COR-L47 (cell line): ENCODE measurements around the gene SERF1B.
"Not testable (repeated sequence)": the region's sequence is repeated elsewhere in the genome, so short reads cannot be mapped to it uniquely, and the experiment has no call there.

Experiments
- DNase-seq: peaks from one replicate; lab custom pipeline; 2025; lab: John Stamatoyannopoulos, UW

The SERF1B gene

DNA sequence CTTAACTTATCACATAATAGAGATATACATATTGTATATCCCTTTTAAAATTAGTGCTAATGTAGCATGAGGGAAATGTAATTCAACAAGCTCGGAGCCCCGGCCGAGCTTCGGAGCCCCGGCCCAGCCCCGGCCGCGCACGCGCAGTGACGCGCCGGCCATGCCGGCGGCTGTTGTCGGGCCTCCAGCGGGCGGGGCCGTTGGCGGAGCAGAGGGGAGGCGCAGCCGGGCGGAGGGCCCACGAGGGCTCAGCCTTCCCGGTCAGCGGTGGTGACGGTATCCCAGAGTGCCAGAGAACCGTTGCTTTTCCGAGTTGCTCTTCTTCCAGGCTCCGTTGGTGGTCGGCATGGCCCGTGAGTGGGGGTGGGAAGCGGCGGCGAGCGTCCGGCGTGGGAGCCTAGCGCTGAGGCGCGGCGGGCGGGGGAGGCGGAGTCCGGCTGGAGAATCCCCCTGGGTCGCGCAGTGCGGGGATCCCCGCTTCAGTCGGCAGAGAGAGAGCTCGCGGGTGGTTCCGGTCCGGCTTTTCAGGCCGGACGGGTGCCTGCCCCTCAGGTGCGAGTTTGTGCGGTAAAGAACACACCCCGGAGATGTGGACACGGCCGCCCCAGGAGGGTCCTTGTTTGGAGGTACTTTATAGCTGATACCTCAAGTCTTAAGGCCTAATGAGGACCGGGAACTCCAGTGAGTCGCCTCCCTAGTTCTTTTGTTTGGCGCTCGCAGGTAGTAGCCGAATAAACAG lies at the start of gene SERF1B:
TSS of gene SERF1B (plus strand) at position 146 of the 739 bp plus-strand sequence. CDS start at position 347, 201 bp downstream.
- DNase-seq = not testable (repeated sequence)

DNA sequence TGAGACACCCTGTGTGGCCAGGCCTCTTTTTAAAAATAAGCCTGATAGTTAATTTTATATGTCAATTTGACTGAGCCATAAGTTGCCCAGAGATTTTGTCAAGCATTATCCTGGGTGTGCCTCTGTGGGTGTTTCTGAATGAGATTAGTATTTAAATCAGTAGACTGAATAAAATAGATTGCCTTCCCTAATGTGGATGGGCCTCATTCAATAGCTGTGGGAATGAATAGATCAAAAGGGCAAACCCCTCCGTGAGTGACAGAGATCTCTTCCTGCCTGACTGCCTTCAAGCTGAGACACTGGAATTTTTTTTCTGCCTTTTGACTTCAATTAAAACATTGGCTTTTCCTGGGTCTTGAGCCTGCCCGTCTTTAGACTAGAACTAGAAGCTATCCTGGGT lies 33.3 kb upstream of the SERF1B start:
- DNase-seq = not testable (repeated sequence)

DNA sequence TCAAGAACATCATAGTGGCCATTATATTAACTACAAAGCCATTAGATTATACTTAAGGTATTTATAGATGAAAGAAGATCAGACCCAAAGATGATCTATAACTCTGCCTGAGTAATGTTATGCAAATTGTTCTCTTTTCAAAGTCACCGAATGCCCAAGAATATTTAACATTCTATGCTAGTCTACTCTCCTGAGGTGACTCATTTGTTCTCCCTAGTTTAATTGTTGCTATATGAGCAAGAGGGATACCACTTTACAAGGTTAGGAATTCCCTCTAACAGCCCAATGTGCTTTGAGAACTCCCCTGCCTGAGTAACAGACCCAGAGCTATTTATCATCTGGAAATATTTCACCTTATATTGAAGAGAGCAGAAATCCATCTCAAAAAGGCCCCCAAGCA lies 29.5 kb upstream of the SERF1B start:
- DNase-seq = not testable (repeated sequence)

DNA sequence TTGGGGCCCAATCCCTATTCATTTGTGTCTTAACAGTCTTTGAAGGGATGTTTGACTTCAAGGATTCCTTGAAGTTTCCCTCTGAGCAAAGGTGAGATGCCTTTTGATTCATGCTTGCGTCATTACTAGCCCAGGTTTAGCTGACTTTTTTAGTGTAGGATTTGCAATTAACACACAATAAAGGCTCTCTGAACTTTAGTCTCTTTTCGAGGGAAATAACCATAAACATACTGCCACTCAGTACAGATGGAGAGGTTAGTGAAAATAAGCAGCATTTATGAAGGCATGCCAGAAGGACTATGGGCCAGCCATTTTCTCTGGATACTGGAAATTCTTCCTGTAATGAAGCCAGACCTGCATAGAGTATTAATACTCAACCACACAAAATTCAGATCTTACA lies 4.4 kb upstream of the SERF1B start:
- DNase-seq = not testable (repeated sequence)

DNA sequence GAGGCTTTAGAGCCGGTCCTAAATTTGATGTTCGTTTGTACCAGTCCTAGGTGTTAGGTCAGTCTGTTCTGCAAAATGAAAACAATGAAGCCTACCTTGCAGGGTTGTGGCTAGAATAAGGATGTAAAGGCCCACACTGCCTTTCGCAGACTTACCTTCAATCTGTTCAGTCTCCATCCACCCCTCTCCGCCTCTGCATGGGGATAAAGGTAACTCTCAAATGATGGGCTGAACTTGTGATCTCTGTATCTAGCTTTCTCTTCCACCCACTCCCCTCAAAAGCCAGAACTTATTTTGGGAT lies 744 bp downstream of the SERF1B start:
- not testable (repeated sequence) for DNase-seq

DNA sequence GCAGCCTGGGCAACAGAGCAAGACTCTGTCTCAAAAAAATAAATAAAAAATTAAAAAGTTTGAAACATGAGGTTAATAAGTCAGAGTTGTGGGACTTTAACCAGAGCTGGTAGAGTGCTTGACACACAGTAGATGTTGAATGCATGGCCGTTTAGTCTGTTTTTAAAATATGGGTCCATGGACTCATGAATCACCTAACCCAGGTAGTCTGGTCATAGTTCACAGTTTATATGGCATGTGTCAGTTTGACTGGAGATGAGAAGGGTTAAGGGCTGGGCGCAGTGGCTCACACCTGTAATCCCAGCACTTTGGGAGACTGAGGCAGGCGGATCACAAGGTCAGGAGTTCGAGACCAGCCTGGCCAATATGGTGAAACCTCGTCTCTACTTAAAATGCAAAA lies 6.2 kb downstream of the SERF1B start:
- not testable (repeated sequence) for DNase-seq

DNA sequence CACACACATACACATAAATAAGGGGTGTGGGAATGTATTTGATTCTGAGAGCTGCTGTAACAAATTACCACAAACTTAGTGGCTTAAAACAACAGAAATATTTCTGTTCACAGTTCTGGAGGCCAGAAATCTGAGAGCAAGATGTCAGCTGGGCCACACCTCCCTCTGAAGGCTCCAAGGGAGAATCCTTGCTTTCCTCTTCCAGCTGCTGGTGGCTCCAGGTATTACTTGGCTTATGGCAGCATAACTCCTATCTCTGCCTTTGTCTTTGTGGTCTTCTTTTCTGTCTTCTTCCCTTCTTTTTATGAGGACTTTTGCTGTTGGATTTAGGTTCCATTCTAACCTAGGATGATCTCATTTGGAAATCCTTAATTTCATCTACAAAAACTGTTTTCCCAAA lies 16.4 kb downstream of the SERF1B start:
- not testable (repeated sequence) for DNase-seq

DNA sequence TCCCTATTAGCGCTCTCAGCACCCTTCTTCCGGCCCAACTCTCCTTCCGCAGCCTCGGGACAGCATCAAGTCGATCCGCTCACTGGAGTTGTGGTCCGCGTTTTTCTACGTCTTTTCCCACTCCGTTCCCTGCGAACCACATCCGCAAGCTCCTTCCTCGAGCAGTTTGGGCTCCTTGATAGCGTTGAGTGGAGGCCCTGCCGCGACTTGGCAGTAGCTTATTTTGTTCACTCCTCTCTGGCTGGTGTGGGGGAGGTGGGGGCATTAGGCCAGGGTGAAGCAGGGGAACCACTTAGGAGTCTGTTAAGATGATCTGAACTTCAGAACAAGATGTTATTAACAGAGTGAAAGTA lies 24.7 kb downstream of the SERF1B start:
- not testable (repeated sequence) for DNase-seq

DNA sequence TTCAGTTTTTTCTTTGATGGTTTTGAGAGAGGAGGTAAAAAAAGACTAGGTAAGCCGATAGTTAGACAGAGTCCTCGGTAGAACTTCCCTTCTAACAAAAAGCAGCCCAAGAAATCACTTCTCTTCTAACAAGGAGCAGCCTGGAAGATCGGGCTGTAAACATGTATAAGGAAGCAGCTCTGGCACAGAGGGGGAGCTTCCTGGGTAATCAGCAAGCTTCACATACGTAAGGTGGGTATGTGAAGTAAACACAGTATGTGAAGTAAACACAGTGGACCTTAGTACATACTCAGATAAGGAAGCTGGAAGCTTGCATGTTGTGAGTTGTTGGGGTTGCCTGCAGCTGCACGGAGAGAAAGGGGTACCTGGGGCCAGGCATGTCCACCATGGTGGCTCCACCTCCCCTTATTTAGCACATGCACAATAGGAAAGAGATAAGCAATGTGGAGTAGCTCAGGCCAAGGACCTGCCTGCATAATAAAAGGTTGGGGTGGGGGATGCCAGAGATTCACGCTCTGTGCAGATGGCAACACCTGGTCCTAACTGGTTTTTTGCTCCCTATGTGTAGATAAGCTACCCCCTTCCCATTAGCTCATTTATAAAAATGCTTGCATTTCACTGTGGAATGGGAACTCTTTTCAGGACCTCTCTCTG lies 31.4 kb downstream of the SERF1B start:
- not testable (repeated sequence) for DNase-seq

DNA sequence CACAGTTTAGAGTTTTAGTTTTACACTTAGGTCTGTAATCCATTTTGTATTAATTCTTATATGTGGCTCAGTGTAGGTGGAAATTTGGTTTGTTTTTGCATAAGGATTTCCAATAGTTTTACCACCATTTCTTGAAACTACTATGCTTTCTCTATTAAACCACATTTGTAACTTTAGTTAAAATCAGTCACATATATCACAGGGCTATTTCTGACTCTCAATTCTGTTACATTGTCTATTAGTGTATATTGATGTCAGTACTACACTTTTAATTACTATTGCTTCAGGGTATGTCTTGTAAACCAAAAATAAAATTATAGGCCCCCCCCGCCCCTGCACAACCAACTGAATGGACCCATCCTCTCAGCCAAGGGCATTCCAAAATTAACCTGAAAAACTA lies 32.1 kb downstream of the SERF1B start:
- DNase-seq = not testable (repeated sequence)

DNA sequence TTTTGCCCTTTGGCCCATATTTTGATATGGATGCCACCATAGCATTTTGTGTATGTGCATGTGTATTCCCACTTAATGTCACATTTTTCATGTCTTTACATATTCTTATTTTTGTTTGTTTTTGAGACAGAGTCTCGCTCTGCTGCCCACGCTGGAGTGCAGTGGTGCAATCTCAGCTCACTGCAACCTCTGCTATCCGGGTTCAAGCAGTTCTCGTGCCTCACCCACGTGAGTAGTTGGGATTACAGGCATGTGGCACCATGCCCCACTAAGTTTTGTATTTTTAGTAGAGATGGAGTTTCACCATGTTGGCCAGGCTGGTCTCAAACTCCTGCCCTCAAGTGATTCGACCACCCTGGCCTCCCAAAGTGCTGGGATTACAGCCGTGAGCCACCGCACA lies 52.6 kb downstream of the SERF1B start:
- not testable (repeated sequence) for DNase-seq

DNA sequence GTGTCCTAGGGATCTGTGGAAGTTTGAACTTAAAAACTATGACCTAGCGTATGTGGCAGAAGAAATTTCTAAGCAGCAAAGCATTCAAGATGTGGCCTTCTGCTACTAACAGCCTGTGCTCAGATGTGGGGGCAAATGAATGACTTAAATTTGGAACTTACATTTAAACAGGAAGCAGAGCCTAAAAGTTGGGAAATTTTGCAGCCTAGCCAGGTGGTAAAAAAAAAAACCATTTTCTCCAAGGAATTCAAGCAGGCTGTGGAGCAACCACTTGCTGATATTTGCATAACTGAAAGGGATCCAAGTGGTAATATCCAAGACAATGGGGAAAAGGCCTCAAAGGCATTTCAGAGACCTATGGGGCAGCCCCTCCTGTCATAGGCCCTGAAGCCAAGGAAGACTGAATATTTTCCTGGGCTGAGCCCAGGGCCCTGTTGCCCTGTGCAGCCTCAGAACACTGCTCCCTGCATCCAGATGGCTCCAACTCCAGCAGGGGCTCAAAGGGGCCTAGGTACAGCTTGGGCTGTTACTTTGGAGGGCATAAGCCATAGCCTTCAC lies 63.9 kb downstream of the SERF1B start:
- not testable (repeated sequence) for DNase-seq

DNA sequence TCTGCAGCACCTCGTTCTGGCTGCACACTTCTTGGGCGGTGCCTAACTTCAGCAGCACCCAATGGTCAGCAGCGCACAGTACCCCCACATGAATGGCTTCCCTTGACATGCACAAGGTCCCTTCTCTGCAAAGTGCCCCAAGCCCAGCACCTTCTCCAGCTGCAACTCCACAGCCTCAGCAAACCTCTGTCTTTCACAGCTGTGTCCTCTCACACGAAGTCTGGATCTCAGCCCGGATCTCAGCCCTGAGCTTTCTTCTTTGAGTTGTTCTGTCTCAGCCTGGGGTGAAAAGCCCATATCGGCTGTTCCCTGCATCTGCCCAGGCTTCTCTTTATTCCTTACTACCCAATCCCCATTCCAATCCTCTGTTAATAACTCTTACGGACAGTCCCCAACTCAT lies 66.7 kb downstream of the SERF1B start:
- DNase-seq = not testable (repeated sequence)
